ENCODE data around the gene KAT8. TPM values are rescaled to one million over a fixed set of nuclear protein-coding genes. Genes with fewer than 3 reads are reported as not detected.
"Not testable (repeated sequence)": the region's sequence is repeated elsewhere in the genome, so short reads cannot be mapped to it uniquely, and the experiment has no call there.

KAT8 gene
- total RNA-seq, 1 experiment from 2014 or later, result 40.8 TPM

DNA sequence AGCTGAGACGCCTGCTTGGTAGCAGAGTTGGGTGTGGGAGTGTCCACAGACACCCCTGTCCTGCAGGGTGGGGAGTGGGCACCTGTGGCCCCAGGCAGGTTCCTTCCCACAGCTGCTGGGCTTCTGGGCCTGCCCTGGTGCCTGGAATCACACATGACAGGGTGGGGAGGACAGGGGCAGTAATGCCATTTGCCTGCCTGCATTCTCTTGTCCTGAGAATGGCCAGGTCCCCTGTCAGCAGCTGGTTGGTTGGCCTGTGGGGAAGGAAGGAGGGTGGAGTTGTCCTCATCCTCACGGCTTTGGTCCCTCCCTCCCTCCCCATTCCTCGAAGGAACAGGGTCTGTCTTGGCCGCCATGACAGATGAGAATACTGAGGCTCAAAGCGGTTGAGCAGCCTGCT is 33.9 kb upstream of the KAT8 start:
- DNase-seq (ENCODE audit: low spot score), result no peak

DNA sequence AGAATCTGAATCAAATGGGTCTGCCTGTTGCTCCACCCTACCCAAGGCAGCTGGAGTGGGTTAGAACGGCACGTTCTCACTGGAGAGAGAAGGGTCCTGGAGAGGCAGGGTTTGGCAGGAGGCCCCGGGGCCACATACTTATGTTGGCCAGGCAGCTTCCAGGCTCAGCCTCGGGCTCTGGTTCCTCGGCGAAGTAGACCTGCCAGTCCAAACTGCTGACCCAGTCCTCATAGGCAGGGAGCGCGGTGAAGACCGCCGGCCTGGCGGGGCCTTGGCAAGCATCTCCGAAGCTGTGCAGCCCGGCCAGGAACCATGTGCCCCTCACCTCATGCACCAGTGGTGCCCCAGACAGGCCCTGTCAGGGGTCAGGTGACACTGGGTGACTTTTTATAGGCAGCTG is 33.5 kb upstream of the KAT8 start:
- no peak for DNase-seq (ENCODE audit: low spot score)

DNA sequence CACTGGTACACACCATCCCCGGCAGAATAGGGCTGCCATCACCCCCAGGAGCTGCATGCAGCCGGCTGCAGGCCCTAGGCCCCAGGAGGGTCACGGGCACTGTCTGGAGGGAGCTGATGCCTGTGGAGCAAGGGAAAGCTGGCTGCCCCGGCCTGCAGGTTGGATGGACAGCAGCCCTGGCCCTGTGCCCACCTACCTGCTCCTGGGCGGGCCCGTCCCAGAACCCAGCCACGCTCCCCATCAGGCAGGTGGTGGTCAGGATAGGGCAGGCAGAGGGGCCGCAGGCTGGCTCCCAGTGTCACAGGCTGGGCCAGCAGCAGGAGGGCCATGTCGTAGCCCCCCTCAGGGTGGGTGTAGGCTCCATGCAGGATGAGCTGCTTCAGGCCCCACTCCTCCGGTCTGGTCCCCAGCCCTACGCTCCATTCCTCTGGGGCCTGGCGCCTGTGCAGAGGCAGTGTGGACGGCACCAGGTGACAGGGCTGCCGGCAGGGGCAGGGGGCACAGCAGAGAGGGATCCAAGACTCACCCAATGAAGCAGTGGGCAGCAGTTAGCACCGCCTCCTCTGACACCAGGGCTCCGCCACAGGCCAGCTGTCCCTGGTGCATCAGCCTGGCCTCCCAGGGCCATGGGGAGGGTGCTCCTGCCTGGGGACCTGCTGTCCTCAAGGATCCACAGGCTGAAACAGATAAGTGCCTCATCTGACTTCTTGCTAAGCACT is 32.7 kb upstream of the KAT8 start:
- no peak for DNase-seq (ENCODE audit: low spot score)

DNA sequence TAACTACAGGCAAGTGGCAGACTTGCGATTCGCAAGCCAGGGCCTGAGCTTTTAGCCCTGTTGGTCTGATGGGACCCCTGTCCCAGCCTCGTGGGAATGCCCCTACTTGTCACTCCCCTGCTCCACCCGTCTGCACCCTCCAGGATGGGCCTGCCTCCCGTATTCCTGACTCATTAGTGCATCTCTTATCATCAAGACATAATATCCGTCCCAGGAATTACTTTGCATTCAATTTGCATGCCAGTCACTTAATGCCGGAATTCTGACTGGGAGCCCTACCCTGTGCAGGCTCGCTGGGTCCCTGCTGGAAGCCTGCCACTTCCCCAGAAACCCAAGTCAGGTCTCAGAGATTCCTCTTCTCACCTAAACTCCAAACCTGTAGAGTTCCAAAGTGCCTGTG is 32.1 kb upstream of the KAT8 start:
- no peak for DNase-seq (ENCODE audit: low spot score)

DNA sequence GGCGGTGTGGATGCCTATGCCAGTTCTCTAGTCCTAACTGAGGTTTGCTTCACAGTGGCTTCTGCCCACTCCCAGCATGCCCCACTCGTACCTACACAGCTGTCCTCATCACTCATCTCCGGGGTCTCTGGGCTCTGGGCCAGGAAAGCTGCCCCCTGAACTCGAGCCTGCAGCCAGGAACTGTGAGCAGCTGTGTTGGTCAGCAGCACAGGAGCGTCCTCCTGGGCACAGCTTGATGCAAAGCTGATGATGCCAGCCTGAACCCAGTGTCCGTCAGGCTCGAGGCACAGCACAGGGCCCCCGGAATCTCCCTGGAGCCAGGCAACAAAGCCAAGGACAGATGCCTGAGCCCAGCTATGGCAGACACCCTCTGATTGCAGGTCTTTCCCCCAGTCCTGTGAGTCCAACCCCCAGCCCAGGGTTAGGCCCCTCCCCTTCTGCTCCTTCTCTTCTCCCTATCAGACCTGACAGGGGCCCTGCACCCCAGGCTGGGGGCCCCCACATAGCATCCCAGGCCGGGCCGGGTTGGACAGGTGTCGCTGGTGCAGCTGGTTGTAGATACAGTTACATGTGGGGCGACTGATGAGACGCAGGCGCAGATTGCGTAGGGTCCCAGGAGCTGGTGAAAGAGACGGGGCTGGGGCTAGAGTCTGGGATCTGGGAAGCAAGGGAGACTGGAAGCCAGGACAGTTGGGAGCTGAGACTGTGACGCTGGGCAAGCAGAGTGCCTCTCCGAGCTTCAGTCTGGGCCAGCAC is 31.4 kb upstream of the KAT8 start:
- DNase-seq (ENCODE audit: low spot score), result no peak

DNA sequence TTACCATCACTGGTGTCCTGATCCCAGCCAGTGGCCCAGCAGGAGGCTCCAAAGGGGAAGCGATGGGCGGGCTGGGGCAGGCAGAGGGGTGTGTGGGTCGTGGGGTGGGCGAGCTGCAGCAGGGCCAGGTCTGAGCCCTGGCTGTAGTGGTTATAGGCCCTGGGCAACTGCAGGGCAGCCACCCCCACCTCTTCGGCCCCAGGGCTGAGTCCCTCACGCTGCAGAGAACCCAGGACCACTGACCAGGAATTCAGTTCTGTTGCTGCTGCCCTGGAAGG is 30.9 kb upstream of the KAT8 start:
- no peak for DNase-seq (ENCODE audit: low spot score)

DNA sequence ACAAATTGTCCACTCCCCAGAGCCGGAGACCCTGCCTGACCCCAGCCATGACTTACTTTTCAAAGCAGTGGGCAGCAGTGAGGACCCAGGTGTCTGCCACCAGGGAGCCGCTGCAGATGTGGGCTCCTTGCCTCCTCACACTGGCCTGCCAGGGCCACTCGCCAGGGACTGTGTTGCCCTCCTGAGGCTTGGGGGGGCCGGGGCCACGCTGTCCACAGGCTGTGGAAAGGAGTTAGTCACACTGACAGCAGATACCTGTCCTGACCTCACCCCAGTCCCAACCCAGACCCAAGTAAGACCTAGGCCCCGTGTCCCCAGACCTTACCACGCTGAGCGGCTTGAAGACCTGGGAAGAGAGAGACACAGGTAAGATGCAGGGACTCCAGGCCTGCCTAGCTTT is 30.0 kb upstream of the KAT8 start:
- no peak for DNase-seq (ENCODE audit: low spot score)

DNA sequence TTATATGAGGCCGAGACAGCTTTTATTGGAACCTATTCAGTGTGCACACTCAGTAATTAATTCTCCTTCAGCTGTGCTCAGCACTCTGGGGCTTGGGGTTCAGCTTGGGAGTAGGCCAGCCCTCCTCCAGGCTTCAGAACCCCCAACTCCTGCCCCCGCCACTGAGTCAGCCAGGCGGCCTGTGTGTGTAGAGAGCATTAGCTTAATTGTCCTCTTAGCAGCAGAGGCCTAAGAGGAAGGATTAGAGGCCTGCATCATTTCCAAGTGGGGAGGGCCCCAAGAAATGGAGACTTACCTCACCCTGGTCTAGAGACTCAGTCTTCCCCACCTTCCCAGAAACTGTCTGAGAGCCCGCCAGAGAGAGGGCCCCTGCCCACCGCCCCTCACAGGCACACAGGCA is 29.5 kb upstream of the KAT8 start:
- DNase-seq (ENCODE audit: low spot score), result no peak

DNA sequence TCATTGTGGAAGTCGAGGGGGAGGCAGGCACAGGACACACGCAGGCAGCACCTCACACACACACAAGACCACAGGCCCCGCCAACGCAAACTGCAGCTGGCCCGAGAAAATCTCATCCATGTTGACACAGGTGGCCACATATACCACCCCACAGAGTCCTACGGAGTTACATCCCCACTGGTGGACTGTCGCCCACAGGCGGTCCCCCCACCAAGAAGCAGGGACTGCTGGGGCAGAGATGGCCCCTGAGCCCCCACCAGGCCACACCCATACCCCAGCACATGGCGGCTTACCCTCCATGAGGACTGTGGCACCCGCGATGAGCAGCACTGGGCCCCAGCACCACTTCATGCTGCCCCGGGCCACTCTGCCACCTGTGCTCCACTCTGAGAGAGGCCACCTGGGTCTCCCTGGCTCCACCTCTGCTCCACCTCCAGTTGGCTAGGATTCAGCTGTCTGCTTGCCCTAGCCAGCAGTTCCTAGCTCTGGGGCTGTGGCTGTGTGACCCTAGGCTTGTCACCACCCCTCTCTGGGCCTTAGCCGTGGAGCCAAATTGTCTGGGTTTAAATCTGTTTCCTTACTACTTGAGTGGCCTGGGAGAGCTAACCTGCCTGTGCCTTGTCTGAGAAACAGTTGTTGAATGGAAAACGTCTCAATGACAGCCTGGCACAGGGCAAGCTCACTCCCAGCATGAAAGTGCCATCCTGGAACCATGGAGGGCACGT is 28.8 kb upstream of the KAT8 start, which contains the start of gene PRSS53:
PRSS53 (minus strand) TSS at position 485 of the 725 bp plus-strand sequence; CDS start at position 351, 134 bp downstream.
- no peak for DNase-seq (ENCODE audit: low spot score)

DNA sequence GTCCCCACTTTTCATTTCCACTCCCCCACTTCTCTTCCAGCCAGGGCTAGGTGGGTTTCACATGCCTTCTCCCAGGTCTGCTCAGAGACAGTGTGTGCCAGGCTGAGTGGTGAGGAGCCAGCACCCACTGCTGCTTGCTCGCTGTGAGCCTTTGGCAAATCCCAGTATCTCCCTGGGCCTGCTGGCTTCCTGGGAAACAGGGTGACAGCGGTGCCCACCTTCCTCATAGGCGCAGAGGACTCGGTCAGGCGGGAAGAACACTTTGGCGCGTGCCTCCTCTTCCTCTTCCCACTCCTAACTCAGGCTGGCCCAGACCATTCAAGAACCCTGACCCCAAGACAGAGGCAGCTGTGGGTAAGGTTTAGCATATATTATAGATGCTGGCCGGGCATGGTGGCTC is 28.3 kb upstream of the KAT8 start:
- DNase-seq (ENCODE audit: low spot score), result no peak

DNA sequence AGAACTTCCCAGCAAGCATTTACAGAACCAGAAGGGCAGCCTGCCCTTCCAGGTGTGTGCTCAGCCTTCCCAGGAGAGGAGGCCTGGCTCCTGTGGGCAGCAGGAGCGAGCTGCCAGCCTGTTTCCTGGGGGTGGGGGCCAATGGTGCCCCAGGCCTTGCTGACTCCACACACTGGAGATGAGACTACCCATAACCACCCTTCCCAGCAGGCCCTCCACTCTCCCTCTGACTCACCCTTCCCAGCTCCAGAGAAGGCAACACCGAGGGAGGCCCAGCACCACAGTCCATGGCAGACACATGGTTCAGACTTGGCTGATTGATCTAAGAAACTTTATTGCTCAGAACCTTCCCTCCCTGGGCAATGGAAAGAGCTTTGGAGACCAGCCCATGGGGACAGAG is 26.9 kb upstream of the KAT8 start:
- no peak for DNase-seq (ENCODE audit: low spot score)

DNA sequence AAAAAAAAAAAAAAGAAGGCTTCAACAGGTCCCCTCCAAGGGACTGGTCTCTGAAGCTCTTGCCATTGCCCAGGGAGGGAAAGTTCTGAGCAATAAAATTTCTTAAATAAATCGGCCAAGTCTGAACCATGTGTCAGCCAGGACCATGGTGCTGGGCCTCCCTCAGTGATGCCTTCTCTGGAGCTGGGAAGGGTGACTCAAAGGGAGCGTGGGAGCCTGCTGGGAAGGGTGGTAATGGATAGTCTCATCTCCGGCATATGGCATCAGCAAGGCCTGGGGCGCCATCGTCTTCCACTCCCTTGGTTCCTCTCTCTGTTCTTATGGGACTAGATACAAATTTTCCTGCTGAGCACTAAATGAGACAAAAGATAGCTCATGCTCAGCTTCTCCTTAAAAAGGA is 25.1 kb upstream of the KAT8 start:
- DNase-seq (ENCODE audit: low spot score), result no peak

DNA sequence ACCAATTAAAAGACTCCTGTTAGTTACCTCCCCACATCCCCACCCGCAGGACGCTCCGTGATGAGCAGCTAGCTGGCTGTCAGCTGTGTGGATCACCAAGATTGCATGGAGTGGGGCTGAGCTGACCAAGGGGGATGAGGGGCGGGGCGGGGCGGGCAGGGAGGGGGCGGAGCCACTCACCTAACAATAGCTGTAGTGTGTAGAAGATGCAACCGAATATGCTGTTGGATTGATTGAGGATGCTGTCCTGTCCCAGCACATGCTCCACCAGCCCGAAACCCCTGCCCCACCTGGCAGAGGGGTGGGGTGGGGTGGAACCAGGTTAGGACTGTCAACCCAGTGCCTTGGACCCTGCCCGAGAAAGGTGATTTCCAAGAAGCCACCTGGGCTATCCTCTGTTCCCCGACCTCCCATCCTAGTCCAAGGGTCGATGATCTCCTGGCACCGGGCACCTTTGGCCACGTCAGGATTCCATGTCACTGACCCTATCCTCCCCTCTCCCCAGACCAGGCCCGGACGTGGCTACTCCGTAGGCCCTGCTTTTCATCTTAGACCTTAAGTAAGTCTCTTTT is 24.2 kb upstream of the KAT8 start:
- peak; percentile 36 for DNase-seq (ENCODE audit: low spot score)

DNA sequence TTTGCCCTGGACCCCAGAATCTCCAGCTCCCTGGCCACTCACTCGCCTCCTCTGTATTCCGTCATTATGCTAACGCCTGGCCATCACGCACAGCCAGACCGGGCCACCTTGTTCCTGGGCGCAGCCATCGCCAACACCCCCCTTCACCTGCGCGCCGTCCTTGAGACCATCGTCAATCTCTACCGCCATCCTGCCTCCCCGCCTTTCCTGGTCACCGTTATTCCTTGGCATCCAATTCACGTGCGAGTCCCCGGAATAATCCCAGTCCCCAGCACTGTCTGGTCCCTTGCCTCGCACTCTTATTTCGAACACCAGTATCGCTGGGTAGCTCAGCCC is 23.4 kb upstream of the KAT8 start:
- no peak for DNase-seq (ENCODE audit: low spot score)

DNA sequence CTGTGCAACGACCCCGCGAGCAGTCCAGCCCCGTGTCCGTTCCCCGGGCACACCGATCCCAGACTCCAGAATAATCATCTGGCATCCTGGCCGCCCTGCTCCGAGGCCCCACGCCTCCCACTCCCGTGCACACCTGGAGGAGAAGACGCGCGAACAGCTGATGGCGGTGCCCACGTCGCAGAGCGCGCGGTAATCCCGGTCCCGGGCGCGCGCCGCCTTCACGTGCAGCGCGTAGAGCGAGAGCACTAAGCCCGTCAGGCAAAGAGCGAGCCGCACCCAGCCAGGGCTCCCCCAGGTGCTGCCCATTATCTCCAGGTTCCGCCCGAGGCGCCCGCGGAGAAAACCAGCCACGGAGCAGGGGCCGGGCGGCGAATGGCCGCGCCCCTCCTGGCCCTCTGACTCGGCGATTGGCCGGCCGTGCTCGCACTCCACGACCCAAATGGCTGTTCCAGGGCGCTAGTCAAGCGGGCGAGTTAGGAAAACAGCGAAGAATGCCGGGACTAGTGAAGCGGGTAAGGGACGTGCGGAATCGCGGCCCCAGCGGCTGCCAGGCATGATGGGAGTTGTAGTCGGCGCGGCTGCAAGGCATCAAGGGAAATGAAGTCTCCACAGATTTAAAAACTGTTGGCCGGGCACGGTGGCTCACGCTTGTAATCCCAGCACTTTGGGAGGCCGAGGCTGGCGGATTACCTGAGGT is 22.9 kb upstream of the KAT8 start, which contains the start of gene VKORC1:
VKORC1 (minus strand) TSS at position 374 of the 697 bp plus-strand sequence; CDS start at position 306, 68 bp downstream.
- DNase-seq (ENCODE audit: low spot score), result peak; percentile 98

DNA sequence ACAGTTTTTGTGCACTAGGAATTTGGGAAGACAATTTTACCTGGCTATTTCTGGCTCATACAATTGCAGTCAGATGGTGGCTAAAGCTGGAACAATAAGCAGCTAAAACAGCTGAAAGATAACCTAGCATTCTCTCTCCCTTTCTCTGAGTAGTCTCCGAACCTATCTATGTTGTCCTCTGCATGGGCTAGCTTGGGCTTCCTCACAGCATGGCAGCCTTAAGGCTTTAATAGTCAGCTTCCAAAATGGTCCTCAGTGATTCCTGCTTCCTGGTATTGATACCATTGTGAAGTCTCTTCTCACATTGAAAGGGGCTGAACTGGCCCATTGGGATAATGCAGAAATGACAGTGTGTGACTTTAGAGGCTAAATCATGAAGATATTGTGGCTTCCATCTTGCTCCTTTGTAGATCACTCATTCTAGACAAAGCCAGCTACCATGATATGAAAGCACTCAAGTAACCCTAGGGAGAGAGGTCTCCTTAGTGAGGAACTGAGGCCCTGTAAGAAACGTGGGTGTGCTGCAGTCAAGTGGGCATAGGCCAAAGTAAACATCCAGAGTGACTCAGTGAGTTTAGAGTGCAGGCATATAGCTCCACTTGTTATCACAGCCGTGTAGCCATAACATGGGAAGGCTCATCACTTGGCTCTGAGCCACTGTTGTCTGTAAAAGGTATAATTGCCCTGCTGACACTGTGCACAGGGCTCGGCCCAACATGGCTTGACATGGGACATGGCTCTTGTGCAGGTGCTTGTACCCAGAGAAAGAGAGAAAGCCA is 17.4 kb upstream of the KAT8 start:
- no peak for DNase-seq (ENCODE audit: low spot score)

DNA sequence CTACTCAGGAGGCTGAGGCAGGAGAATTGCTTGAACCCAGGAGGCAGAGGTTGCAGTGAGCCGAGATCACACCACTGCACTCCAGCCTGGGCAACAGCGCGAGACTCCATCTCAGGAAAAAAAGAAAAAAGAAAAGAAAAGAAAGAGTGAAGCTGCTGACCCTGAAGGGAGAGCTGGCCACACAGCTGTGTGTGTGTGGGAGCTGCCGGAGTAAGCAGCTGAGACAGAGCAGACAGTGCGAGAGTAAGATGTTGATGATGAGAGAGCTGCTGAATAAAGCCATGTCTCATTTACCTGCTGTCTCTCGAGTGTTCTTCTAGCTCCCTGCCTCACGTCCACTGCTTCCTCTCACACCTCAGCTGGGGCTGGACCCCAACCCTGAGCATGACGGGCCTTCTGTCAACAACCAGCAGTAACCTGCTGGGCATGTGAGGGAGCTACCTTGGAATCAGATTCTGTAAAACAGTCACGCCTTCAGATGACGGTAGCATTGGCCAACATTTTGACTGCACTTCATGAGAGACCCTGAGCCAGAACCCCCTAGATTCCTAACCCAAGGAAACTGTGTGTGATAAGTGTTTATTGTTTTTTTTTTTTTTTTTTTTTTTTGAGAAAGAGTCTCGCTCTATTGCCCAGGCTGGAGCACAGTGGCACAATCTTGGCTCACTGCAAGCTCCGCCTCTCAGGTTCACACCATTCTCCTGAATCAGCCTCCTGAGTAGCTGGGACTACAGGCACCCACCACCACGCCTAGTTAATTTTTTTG is 16.4 kb upstream of the KAT8 start:
- DNase-seq (ENCODE audit: low spot score), result not testable (repeated sequence)

DNA sequence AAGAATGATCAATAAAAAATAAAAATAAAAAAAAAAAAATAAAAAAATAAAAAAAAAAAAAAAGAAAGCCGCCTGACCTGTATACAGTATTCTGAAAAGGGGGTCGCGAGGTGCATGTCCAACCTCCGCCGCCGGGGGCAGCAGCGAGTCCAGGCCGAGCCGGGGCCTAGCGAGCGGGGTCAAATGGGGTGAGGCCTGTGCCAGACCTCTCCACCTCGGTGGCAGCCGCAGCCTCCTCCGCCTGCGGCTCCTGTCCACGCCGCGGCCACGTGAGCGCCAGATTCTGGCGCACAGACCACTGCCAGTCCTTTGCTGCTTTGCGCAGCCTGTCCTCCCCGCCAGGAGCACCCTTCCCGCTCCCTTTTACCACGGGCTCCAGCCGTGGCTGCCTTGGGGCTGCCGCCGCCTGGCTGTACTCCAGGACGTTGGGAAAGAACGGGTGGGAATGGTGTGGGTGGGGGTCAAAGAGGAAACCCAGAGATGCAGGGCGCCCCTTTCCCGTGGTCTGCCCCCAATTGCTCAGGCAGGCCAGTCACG is 11.7 kb upstream of the KAT8 start:
- DNase-seq (ENCODE audit: low spot score), result peak; percentile 52

DNA sequence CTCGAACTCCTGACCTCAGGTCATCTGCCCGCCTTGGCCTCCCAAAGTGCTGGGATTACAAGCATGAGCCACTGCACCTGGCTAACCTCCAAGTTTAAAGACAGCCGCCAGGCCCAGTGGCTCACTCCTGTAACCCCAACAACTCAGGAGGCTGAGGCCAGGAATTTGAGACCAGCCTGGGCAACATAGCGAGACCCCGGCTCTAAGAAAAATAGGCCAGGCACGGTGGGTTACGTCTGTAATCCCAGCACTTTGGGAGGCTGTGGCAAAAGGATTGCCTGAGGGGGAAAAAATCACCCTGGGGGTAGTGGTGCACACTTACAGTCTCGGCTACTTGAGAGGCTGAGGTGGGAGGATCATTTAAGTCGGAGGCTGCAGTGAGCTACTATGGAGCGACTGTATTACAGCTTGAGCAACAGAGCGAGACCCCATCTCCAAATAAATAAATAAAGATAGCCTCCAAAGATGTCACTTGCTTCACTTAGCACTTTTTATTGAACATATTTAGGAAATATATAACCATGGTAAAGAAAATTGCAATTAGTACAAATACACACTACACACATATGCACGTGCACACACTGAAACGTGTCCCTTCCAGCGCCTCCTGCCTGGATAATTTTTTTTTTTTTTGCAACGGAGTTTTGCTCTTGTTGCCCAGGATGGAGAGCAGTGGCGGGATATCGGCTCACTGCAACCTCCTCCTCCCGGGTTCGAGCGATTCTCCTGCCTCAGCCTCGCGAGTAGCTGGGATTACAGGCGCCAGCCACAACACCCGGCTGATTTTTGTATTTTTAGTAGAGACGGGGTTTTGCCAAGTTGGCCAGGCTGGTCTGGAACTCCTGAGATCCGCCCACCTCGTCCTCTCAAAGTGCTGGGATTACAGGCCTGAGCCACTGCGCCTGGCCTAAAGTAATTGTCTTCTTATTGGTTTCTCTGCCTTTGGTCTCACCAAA is 10.7 kb upstream of the KAT8 start:
- DNase-seq (ENCODE audit: low spot score), result no peak

Data from H4 (cell line).